H9 (cell line): ENCODE data around the gene SLC6A8. TPM values are rescaled to one million over a fixed set of nuclear protein-coding genes. Genes with fewer than 3 reads are reported as not detected.

Experiments used
- DNase-seq: peaks from one replicate; pipeline ENCODE4 v3.0.0-alpha.2; 2017
- H2AFZ ChIP-seq: one replicate; pipeline ENCODE4 v1.6.1; 2013; ENCODE audit warnings: mild to moderate bottlenecking, low read length, control low read depth, moderate library complexity
- H2AK5ac ChIP-seq: 2 replicates; pipeline ENCODE4 v1.6.1; 2013; ENCODE audit warnings: low read length, control low read depth, mixed read lengths; ENCODE audit not compliant: insufficient read length
- H2BK120ac ChIP-seq: one replicate; pipeline ENCODE4 v1.6.1; 2013; ENCODE audit warnings: low read depth, mild to moderate bottlenecking, low read length, control low read depth, inconsistent platforms; ENCODE audit not compliant: poor library complexity, severe bottlenecking
- H2BK12ac ChIP-seq: 2 replicates; pipeline ENCODE4 v1.6.1; 2013; ENCODE audit warnings: low read length, control low read depth, mixed read lengths, low read depth; ENCODE audit not compliant: insufficient read length
- H2BK15ac ChIP-seq: 2 replicates; pipeline ENCODE4 v1.6.1; 2013; ENCODE audit warnings: low read depth, low read length, control low read depth
- H2BK20ac ChIP-seq: one replicate; pipeline ENCODE4 v1.6.1; 2013; ENCODE audit warnings: low read depth, mild to moderate bottlenecking, low read length, control low read depth, inconsistent platforms; ENCODE audit not compliant: poor library complexity, severe bottlenecking
- H2BK5ac ChIP-seq: 2 replicates; pipeline ENCODE4 v1.6.1; 2013; ENCODE audit warnings: low read length, control low read depth, mixed read lengths; ENCODE audit not compliant: insufficient read length
- H3K14ac ChIP-seq: 2 replicates; pipeline ENCODE4 v1.6.1; 2013; ENCODE audit warnings: low read length, control low read depth; ENCODE audit not compliant: insufficient read depth
- H3K18ac ChIP-seq: 2 replicates; pipeline ENCODE4 v1.6.1; 2013; ENCODE audit warnings: low read depth, mild to moderate bottlenecking, mixed read lengths, low read length, control low read depth; ENCODE audit not compliant: insufficient read length
- H3K23ac ChIP-seq: 2 replicates; pipeline ENCODE4 v1.6.1; 2013; ENCODE audit warnings: low read length, control low read depth, mixed read lengths, low read depth; ENCODE audit not compliant: insufficient read length
- H3K23me2 ChIP-seq: 2 replicates; pipeline ENCODE4 v1.6.1; 2013; ENCODE audit warnings: low read depth, mild to moderate bottlenecking, mixed read lengths, low read length, control low read depth; ENCODE audit not compliant: insufficient read length, poor library complexity, severe bottlenecking
- H3K27ac ChIP-seq: 2 replicates; pipeline ENCODE4 v1.5.1; 2013; ENCODE audit warnings: low read length, control low read depth, mixed read lengths, low read depth; ENCODE audit not compliant: insufficient read length
- H3K27me3 ChIP-seq: 2 replicates; pipeline ENCODE4 v1.6.1; 2013; ENCODE audit warnings: low read length, control low read depth, inconsistent platforms; ENCODE audit not compliant: insufficient read depth
- H3K4ac ChIP-seq: 2 replicates; pipeline ENCODE4 v1.6.1; 2013; ENCODE audit warnings: low read depth, mild to moderate bottlenecking, control low read depth, inconsistent platforms, low read length, moderate library complexity
- H3K4me1 ChIP-seq: 2 replicates; pipeline ENCODE4 v1.6.1; 2013; ENCODE audit warnings: low read length, control low read depth, inconsistent platforms; ENCODE audit not compliant: insufficient read depth
- H3K4me2 ChIP-seq: 2 replicates; pipeline ENCODE4 v1.6.1; 2013; ENCODE audit warnings: low read length, control low read depth, mixed read lengths; ENCODE audit not compliant: insufficient read length, insufficient read depth
- H3K56ac ChIP-seq: 2 replicates; pipeline ENCODE4 v1.6.1; 2013; ENCODE audit warnings: low read depth, mild to moderate bottlenecking, mixed read lengths, low read length, control low read depth; ENCODE audit not compliant: insufficient read length
- H3K79me1 ChIP-seq: 2 replicates; pipeline ENCODE4 v1.6.1; 2013; ENCODE audit warnings: low read depth, mild to moderate bottlenecking, moderate library complexity, low read length, control low read depth, inconsistent platforms; ENCODE audit not compliant: insufficient read depth, poor library complexity, severe bottlenecking
- H3K79me2 ChIP-seq: 2 replicates; pipeline ENCODE4 v1.6.1; 2013; ENCODE audit warnings: low read length, control low read depth, inconsistent platforms; ENCODE audit not compliant: insufficient read depth
- H3K9ac ChIP-seq: 2 replicates; pipeline ENCODE4 v1.6.1; 2013; ENCODE audit warnings: low read length, control low read depth, mixed read lengths; ENCODE audit not compliant: insufficient read length; ENCODE audit errors: extremely low read depth
- H3K9me3 ChIP-seq: one replicate; pipeline ENCODE4 v1.6.1; 2013; ENCODE audit warnings: low read depth, low read length, inconsistent platforms; ENCODE audit not compliant: control insufficient read depth
- H3T11ph ChIP-seq: one replicate; pipeline ENCODE4 v1.6.1; 2013; ENCODE audit warnings: mild to moderate bottlenecking, low read length, control low read depth, inconsistent platforms
- H4K20me1 ChIP-seq: one replicate; pipeline ENCODE4 v1.6.1; 2013; ENCODE audit not compliant: control insufficient read depth, insufficient read length, insufficient read depth
- H4K5ac ChIP-seq: 2 replicates; pipeline ENCODE4 v1.6.1; 2013; ENCODE audit warnings: low read depth, mild to moderate bottlenecking, mixed read lengths, low read length, control low read depth; ENCODE audit not compliant: insufficient read length
- H4K8ac ChIP-seq: replicated peaks from 2 replicates; pipeline ENCODE4 v1.6.1; 2013; ENCODE audit warnings: low read length, control low read depth, mixed read lengths, low read depth; ENCODE audit not compliant: insufficient read length
- H4K91ac ChIP-seq: 2 replicates; pipeline ENCODE4 v1.6.1; 2013; ENCODE audit warnings: low read depth, mild to moderate bottlenecking, moderate library complexity, mixed read lengths, low read length, control low read depth; ENCODE audit not compliant: insufficient read length
- H3K27ac Mint-ChIP-seq, 3 experiments: 2 replicates in 2 of 3; 3 replicates in 1 of 3; pipeline ENCODE4 v1.8.0; 2020 to 2021; ENCODE audit warnings: mixed read lengths in 3 of 3, mild to moderate bottlenecking in 1 of 3, moderate library complexity in 1 of 3
- H3K27me3 Mint-ChIP-seq: 2 replicates; pipeline ENCODE4 v1.8.0; 2021; ENCODE audit warnings: low read depth, mild to moderate bottlenecking, moderate library complexity, mixed read lengths
- H3K36me3 Mint-ChIP-seq, 3 experiments: 2 replicates in 2 of 3; 3 replicates in 1 of 3; pipeline ENCODE4 v1.8.0; 2020 to 2021; ENCODE audit warnings: low read depth in 3 of 3, mixed read lengths in 3 of 3; ENCODE audit not compliant: insufficient read depth in 1 of 3
- H3K4me1 Mint-ChIP-seq, 2 experiments: 2 replicates each; pipeline ENCODE4 v1.8.0; 2020; ENCODE audit warnings: mixed read lengths in 2 of 2
- H3K4me3 Mint-ChIP-seq, 2 experiments: 2 replicates in 1 of 2; 3 replicates in 1 of 2; pipeline ENCODE4 v1.8.0; 2020 to 2021; ENCODE audit warnings: mild to moderate bottlenecking in 2 of 2, mixed read lengths in 2 of 2, moderate library complexity in 1 of 2
- H3K9me3 Mint-ChIP-seq, 2 experiments: 2 replicates in 1 of 2; 3 replicates in 1 of 2; pipeline ENCODE4 v1.8.0; 2020; ENCODE audit warnings: mild to moderate bottlenecking in 2 of 2, mixed read lengths in 2 of 2, moderate library complexity in 1 of 2
- WGBS: extraction: QIAGEN DNeasy Blood & Tissue Kit; methylation state at CpG from one replicate; pipeline ENCODE4 v1.1.7; 2013; ENCODE audit warnings: missing lambda C conversion rate, low lambda C conversion rate, mixed read lengths; ENCODE audit not compliant: insufficient read length; ENCODE audit errors: extremely low coverage; 5-methylcytosine and 5-hydroxymethylcytosine counted together
- total RNA-seq: library from RNA; stranded (reverse); gene quantifications from 2 replicates; pipeline ENCODE4 v1.2.1, GENCODE V29; 2021
- TF ChIP-seq, protein P1 (sequence below): fragments of 200-600 bp; sonication (generic); conservative IDR thresholded peaks from 3 replicates; pipeline ENCODE4 v1.8.0; 2021; ENCODE audit warnings: antibody characterized with exemption, mild to moderate bottlenecking

Gene SLC6A8
- total RNA-seq, 1 experiment from 2014 or later = 229 TPM

DNA sequence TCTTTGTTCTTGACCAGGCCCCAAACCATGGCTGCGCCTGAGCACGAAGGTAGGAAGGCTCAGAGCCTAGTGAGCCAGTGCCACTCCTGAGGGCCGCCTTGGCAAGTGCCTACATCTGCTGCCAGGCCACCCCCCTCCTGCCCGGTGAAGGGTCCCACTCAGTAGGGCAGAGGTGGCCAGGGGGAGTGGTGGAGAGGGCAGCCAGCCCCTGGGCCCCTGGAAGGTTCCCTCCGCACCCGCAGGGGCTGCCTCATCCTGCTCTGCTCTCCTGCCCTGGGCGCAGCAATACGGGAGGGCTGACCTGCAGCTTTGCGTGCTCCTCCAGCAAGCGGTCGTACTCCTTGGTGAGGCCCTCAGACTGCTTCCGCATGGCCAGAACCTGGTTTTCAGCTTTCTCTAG, 14.0 kb downstream of the SLC6A8 start:
- Histone ChIP-seq H3T11ph (no peak overlapping the region), H2BK5ac (no peak overlapping the region), H3K23ac (no peak overlapping the region), H3K4ac (no peak overlapping the region), H3K18ac (no peak overlapping the region), H2AFZ (no peak overlapping the region), H3K56ac (no peak overlapping the region), H3K79me2 (no peaks in the 10 kb centered on the region), H3K27me3 (no peaks in the 10 kb centered on the region), H3K9me3 (no peaks in the 10 kb centered on the region), H3K79me1 (no peaks in the 10 kb centered on the region), H3K9ac (no peak overlapping the region), H3K14ac (no peak overlapping the region), H2BK120ac (no peak overlapping the region), H3K23me2 (no peaks in the 10 kb centered on the region), H4K91ac (no peak overlapping the region), H2BK20ac (no peak overlapping the region), H4K20me1 (no peaks in the 10 kb centered on the region), H2AK5ac (no peak overlapping the region), H3K4me1 (no peaks in the 10 kb centered on the region), H3K4me2 (no peak overlapping the region), H2BK12ac (no peak overlapping the region), H4K5ac (no peak overlapping the region), H3K27ac (no peak overlapping the region), H4K8ac (no peak overlapping the region), H2BK15ac (no peak overlapping the region)
- DNase-seq = no peak
- Mint-ChIP-seq H3K4me1 (no peaks in the 10 kb centered on the region; a peak in 1 of 4 replicates), H3K36me3 (peaks cover 26 to 59% (median 46%) of the 10 kb centered on the region in 3 experiments), H3K9me3 (peaks cover 64 to 80% of the 10 kb centered on the region in 2 experiments), H3K4me3 (no peak overlapping the region), H3K27ac (no peak overlapping the region), H3K27me3 (peaks cover 1% of the 10 kb centered on the region)
- WGBS = no CpG with 5 or more reads among the region's 12 CpGs
- TF ChIP-seq, protein P1, sequence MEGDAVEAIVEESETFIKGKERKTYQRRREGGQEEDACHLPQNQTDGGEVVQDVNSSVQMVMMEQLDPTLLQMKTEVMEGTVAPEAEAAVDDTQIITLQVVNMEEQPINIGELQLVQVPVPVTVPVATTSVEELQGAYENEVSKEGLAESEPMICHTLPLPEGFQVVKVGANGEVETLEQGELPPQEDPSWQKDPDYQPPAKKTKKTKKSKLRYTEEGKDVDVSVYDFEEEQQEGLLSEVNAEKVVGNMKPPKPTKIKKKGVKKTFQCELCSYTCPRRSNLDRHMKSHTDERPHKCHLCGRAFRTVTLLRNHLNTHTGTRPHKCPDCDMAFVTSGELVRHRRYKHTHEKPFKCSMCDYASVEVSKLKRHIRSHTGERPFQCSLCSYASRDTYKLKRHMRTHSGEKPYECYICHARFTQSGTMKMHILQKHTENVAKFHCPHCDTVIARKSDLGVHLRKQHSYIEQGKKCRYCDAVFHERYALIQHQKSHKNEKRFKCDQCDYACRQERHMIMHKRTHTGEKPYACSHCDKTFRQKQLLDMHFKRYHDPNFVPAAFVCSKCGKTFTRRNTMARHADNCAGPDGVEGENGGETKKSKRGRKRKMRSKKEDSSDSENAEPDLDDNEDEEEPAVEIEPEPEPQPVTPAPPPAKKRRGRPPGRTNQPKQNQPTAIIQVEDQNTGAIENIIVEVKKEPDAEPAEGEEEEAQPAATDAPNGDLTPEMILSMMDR = no peak
